CD4-positive, alpha-beta T cell treated with Interleukin-2 at 100 ng/mL for 4 hours (primary cell): ENCODE data around the gene C1orf185.
"Not testable (repeated sequence)": the region's sequence is repeated elsewhere in the genome, so short reads cannot be mapped to it uniquely, and the experiment has no call there.

Experiments used
- DNase-seq: peaks from one replicate; pipeline ENCODE4 v3.0.0-alpha.2; 2020; ENCODE audit warnings: low spot score

C1orf185 gene

DNA sequence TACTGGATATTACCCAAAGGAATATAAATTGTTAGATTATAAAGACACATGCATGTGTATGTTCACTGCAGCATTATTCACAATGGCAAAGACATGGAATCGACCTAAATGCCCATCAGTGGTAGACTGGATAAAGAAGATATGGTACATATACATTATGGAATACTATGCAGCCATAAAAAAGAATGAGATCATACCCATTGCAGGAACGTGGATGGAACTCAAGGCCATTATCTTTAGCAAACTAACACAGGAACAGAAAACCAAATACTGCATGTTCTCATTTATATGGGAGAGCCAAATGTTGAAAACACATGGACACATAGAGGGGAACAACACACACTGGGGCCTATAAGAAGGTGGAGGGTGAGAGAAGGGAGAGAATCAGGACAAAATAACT is 35.7 kb downstream of the C1orf185 start:
- not testable (repeated sequence) for DNase-seq

DNA sequence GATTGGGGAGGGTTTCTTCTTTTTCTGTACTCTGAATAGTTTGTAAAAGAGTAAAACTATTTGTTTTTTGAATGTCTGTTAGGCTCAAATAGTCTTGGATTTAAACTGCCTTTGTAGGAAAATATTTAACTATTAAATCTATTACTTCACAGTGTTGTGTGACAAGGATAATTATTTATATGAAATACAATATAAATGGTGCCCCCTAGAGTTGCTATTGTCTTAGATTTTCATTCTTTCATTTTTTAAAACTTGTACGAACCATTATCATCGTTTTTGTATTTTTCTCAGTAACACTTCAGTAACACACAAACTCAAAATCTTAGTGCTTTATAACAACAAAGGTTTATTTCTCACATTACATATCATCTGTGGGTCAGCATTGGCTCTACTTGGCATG is 37.4 kb downstream of the C1orf185 start:
- DNase-seq: no peak

DNA sequence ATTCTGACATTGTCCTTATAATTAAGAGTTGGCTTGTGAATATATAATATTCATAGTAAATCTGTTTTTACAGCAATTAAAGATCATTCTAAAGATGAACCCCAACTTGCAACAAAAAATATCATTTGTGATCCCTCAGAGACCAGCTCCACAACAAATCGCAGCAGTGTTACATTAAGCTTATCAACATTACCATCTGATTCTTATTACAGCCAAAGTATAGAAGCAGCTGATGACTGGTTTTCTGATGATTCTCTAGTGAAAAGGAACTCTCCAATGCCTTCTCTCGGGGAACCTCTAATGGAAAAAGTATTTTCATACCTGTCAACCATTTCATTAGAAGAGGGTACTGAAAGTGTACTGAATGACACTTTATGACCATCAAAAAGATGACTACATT is 45.4 kb downstream of the C1orf185 start:
- DNase-seq: no peak

DNA sequence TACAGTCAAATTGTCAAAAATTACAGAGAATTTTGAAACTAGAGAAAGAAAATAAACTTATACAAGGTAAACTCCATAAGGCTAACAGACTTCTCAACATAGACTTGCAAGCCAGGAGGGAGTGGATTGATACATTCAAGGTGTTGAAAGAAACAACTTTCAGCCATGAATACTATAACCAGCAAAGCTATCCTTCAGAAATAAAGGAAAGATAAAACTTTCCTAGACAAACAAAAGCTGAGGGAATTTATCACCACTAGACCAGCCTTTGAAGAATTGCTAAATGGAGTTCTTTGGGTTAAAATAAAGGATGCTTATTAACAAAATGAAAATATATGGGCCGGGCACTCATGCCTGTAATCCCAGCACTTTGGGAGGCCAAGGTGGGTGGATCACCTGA is 52.7 kb downstream of the C1orf185 start:
- DNase-seq: no peak

DNA sequence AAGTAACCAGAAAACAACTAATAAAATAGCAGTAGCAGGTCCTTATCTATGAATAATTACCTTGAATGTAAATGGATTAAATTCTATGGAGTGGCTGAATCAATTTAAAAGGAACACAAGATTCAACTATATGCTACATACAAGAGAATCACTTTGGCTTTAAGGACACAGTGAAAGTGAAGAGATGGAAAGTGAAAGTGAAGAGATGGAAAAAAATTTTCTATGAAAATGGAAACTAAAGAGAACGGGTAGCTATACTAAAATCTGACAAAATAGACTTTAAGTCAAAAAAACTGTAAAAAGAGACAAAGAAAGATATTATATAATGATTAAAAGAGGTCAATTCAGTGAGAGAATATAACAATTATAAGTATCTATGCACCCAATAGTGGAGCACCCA is 54.7 kb downstream of the C1orf185 start:
- DNase-seq: no peak

DNA sequence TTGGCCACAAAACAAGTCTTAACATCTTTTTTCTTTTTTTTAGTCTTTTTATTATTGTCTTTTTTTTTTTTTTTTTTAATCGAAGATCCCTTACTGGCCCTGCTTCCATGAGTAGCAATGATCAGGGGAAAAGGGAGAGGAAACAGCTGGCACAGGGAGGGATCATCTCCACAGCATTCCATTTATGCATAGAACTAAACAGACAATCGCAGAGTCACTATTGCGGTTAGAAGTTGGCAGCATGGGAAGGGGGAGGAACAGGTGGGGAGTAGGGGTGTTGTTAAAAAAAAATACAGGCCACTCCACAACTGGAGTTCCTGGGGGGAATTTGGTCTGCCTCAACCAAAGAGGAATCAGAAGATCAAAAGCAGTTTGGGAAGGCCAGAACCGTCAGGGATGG is 55.4 kb downstream of the C1orf185 start:
- DNase-seq: no peak

DNA sequence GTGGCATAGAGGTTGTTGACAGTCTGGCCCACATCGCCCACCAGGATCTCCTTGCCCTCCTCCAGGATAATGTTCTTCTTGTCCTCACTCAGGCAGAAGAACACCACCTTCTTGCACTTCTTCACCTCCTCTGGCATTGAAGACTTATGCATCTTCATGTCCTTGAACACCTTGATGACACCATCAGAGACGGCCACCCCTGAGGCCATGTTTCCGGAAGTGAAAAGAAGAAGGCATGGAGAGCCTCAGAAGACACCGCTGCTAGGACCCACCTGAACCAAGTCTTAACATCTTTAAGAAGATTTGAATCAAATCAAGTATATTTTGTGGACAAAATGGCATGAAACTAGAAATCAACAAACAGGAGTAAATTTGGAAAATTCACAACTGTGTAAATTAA is 56.2 kb downstream of the C1orf185 start:
- no peak for DNase-seq

DNA sequence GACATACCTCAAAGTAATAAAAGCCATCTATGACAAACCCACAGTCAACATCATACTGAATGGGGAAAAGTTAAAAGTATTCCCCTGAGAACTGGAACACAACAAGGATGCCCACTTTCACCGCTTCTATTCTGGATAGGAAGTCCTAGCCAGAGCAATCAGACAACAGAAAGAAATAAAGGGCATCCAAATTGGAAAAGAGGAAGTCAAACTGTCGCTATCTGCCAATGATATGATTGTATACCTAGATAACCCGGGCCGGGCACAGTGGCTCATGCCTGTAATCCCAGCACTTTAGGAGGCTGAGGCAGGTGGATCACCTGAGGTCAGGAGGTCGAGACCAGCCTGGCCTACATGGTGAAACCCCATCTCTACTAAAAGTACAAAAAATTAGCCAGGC is 60.5 kb downstream of the C1orf185 start:
- DNase-seq: not testable (repeated sequence)

DNA sequence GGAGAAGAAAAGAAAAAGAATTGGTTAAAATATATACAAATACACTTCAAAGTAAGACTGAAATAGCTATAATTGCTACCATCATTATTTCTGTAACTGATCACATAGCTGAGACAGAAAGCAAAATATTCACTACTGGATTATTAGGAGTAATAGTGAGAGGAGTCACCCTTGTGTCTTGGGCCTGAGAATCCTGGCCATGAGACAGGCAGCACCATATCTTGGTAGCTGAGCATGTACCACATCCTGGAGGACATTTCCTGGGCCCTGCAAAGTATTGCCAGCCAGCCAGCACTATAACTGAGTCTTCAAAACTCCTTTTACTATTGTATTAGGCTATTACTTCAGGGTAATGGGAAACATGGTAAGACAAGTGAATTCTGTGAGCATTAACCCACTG is 63.5 kb downstream of the C1orf185 start:
- DNase-seq: no peak

DNA sequence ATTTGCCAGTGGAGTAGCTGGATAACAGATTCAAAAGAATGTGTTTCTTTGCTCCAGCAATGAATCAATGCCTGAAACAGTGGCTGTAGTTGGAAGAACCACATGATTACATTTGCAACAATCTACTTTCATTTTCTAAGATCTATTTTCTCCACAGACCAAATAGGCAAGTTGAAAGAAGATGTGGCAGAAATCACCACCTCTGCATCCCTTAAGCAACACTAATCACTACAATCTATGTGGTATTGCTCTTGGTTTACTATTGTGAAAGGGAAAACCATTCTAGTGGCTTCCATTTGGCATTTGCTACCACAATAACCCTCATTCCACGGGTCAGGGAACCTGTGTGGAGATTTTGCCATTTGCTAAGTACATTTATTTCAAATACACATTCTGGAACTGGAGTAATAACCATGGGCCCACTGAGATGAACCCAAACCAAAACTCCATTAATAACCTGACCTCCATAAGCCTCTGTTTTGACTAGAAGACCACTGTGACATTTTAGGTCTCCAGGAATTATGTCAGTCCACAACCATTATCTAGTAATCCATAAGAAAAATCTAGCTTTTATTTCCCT is 66.3 kb downstream of the C1orf185 start:
- no peak for DNase-seq

DNA sequence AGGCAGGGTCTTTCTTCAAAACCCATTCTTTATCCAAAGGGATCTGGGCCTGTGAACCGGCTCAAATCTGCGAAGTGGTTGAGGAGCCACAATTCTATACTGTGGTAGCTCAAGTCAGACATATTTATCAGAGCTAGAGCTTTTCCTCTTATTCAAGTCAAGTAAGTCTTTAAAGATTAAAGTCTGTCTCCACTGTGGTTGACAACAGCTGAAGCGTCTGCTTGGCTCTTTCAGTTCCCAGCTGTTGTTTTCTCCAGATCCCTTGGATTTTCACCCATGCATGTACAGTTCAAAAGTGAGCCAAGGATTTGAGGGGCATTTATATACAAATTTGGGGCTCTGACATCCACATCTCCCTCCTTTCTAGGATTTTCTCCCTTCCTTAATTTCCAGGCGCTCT is 66.9 kb downstream of the C1orf185 start:
- DNase-seq: no peak

DNA sequence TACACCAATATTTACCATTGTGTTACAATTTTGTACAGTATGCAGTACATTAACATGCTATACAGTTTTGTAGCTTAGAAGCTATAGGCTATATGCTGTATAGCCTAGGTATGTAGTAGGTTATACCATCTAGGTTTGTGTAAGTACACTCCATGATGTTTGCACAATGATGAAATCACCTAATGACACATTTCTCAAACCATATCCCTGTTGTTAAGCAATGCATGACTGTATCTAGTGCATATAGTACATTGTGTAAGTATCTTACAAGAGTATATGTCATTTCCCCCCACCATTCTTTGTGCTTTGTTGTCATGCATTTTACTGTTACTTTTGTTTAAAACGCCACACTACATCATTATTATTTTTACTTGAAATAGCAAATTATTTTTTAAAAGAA is 68.3 kb downstream of the C1orf185 start:
- DNase-seq: no peak

DNA sequence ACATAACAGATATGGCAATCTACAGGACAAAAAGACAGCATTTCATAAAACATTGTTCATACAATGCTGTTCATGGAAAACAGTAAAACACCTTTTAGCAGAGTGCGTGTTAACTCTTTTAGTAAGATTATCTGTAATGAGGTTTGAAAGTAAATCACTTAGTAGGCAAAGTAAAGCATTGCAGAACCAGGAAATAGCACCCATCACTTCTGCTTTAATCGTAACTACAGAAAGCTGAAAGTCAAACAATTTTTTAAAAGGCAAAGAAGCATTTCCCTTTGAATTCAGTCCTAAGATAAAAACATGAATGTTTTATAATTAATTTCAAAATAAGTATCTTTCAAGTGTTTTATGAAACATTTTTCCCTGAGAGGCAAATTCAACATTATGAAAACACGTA is 70.8 kb downstream of the C1orf185 start:
- no peak for DNase-seq

DNA sequence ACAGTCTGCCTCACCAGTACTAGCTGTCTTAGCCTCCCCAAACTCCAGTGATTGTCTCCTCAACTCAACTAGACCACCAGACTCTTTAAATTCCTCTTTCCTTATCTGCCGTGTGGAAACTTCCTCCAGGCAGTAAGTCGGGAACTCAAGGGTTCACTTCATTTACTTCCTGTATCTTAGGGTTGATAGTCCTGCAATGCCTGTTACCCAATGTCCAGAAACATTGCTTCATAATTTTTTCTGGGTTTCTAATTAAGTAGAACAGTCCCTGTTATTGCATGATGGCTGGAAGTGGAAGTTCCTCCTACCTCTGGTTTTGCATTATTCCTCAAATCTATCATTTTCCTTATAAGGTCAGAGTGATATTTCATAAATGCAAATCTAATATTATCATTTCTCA is 73.2 kb downstream of the C1orf185 start:
- DNase-seq: no peak

DNA sequence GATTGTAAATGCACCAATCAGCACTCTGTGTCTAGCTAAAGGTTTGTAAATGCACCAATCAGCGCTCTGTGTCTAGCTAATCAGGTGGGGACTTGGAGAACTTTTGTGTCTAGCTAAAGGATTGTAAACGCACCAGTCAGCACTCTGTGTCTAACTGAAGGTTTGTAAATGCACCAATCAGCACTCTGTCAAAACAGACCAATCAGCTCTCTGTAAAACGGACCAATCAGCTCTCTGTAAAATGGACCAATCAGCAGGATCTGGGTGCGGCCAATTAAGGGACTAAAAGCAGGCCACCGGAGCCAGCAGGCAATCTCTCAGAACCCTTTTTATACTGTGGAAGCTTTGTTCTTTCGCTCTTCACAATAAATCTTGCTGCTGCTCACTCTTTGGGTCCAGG is 76.0 kb downstream of the C1orf185 start:
- DNase-seq: not testable (repeated sequence)

DNA sequence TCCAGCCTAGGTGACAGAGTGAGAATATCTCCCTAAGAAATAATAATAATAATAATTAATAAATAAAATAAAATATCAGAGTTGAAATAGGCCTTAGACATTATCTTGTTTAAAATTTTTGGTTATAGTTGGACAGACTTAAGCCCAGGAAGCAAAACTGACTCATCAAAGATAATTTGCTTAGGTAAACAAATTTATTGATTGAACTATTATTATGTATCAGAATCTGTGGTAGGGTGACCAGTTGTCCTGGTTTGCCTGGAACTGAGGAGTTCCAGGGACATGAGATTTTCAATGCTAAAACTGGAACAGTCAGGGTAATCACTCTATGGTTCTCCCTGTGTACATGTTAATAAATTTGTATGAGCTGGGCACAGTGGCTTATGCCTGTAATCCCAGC is 86.2 kb downstream of the C1orf185 start:
- DNase-seq: no peak

DNA sequence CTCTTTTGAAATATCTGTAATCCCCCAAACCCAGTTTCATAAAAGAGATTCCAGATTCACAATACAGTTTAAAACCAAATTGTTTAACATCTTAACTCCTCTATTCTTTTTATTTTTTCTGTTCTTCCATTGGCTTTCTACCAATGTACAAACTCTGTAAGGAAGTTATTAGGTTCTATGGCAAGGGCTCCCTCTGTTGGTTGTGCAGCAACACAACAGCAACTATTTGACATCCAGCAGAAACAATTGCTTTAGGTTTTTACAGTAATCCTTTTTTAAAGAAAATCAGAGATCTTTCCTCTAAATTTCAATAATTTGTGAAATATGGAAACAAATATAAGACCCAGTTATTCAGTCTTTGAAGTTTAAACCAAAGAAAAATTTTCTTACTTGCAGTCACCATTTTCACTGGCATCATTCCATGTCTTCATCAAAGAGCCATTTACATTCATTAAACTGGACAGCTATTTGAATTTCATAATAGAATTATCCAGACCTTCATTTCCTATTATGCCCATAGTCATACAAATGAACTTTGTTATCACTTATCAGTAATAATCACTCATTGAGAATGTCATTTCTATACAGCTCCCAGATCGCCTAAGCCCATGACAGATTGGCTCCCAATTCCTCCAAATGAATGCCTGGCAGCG is 87.5 kb downstream of the C1orf185 start:
- DNase-seq: peak; percentile 57

DNA sequence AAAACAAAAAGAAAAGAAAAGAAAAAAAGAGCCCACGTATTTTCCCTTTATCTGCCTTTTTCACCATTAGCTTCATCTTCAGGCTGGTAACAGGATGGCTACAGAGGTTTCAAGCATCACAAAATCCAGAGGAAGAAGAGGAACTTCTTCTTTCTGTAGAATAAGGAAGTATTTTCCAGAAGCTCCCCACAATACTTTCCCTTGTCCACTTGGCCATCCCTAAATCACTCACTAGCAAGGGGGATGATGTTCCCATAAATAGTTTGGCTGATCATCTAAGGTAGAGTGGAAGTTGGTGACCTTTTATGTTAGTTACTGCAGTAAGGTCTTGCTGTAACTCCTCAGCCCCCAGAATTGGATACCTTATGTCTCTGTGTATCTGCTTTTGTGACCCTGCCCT is 88.9 kb downstream of the C1orf185 start:
- no peak for DNase-seq

DNA sequence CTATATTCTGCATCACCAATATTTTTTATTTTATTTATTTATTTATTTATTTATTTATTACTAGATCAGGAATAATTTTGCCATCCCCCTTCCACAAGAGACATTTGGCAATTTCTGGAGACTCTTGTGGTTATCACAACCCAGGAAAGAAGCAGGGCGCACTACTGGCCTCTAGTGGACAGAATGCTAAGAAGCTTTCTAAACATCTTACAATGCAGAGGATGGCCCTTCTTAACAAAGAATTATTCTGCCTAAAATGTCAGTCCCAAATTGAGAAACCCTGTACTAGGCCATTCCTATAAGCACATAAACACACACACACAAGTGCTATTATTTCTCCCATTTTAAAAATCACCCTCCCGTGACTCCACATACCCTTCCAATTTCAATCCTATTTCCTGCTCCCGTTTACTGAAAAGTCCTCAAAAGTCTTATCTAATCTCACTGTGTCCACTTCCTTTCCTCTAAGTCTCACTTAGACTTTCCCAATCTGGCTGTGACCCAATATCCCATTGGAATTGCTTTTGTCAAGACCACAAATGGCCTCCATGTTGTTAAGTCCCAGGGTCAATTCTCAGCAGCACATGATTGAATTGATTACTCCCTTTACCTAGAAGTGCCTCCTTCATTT is 90.3 kb downstream of the C1orf185 start:
- DNase-seq: peak; percentile 63

DNA sequence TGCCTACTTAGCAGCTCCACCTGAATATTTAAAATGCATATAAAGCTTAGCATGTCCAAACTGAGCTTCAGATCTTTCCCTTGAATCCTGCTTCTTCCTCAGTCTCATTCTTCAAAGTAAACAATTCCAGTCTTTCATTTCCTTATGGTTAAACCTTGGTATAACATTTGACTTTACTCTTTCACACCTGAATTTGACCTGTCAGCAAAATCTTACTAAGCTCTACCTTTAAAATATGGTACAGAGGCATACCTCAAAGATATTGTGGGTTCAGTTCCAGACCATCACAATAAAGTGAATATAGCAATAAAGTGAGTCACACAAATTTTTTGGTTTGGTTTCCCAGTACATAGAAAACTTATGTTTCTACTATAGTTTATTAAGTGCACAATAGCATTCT is 91.5 kb downstream of the C1orf185 start:
- DNase-seq: no peak
